Common myeloid progenitor, CD34-positive (primary cell): Measurements from ENCODE around the gene ZNF280A.
"Not testable (repeated sequence)": the region's sequence is repeated elsewhere in the genome, so short reads cannot be mapped to it uniquely, and the experiment has no call there.

ENCODE experiments used
- CTCF ChIA-PET: fragments of 350-600 bp; sonication (Branson Sonifier 250); formaldehyde crosslinking; loops from one replicate; lab custom pipeline; 2021; ENCODE audit warnings: antibody characterized with exemption; lab: Charles Lee
- POLR2A ChIA-PET: fragments of 350-600 bp; sonication (Branson Sonifier 250); formaldehyde crosslinking; loops from one replicate; lab custom pipeline; 2021; ENCODE audit warnings: antibody characterized with exemption; lab: Charles Lee
- DNase-seq, 3 donors: peaks; one replicate each; pipeline versions ENCODE4 v3.0.0 to v3.0.0-alpha.2; 2013
- H3K27ac ChIP-seq, 2 experiments: 1 replicate in 1 of 2; 2 replicates in 1 of 2; pipeline ENCODE4 v1.7.0; 2013; ENCODE audit warnings: inconsistent platforms in 2 of 2, low read length in 2 of 2, mild to moderate bottlenecking in 2 of 2, low read depth in 1 of 2, moderate library complexity in 1 of 2; ENCODE audit not compliant: severe bottlenecking in 2 of 2, insufficient read depth in 1 of 2, poor library complexity in 1 of 2
- H3K27me3 ChIP-seq, 5 experiments: replicated peaks in 2 of 5; 1 replicate in 3 of 5; 2 replicates in 2 of 5; pipeline versions ENCODE4 v1.6.1 to v1.7.0; 2013; ENCODE audit warnings: low read length in 4 of 5, mild to moderate bottlenecking in 2 of 5, moderate library complexity in 2 of 5, inconsistent platforms in 1 of 5; ENCODE audit not compliant: insufficient read depth in 5 of 5, control insufficient read depth in 4 of 5
- H3K36me3 ChIP-seq, 4 experiments: 1 replicate in 2 of 4; 2 replicates in 2 of 4; pipeline versions ENCODE4 v1.6.1 to v1.7.0; 2013; ENCODE audit warnings: low read length in 3 of 4, control low read depth in 1 of 4, mild to moderate bottlenecking in 1 of 4; ENCODE audit not compliant: control insufficient read depth in 4 of 4, insufficient read depth in 4 of 4
- H3K4me1 ChIP-seq, 4 experiments: 1 replicate in 3 of 4; 2 replicates in 1 of 4; pipeline versions ENCODE4 v1.6.1 to v1.7.1; 2013; ENCODE audit warnings: low read length in 3 of 4, mild to moderate bottlenecking in 3 of 4, control low read depth in 1 of 4, inconsistent platforms in 1 of 4, moderate library complexity in 1 of 4; ENCODE audit not compliant: control insufficient read depth in 4 of 4, insufficient read depth in 4 of 4; ENCODE audit errors: control extremely low read depth in 1 of 4
- H3K4me3 ChIP-seq, 7 experiments: 1 replicate in 4 of 7; 2 replicates in 3 of 7; pipeline versions ENCODE4 v1.5.1 to v1.7.0; 2013; ENCODE audit warnings: mild to moderate bottlenecking in 7 of 7, low read length in 6 of 7, moderate library complexity in 6 of 7, inconsistent platforms in 2 of 7, low read depth in 2 of 7, control low read depth in 1 of 7; ENCODE audit not compliant: insufficient read depth in 4 of 7, control insufficient read depth in 1 of 7; ENCODE audit errors: extremely low read depth in 1 of 7
- H3K9me3 ChIP-seq, 5 experiments: 1 replicate in 4 of 5; 2 replicates in 1 of 5; pipeline versions ENCODE4 v1.6.1 to v1.7.1; 2013; ENCODE audit warnings: low read length in 4 of 5, mild to moderate bottlenecking in 2 of 5, inconsistent platforms in 1 of 5, low read depth in 1 of 5, moderate library complexity in 1 of 5; ENCODE audit not compliant: control insufficient read depth in 4 of 5, insufficient read depth in 2 of 5; ENCODE audit errors: control extremely low read depth in 1 of 5
- WGBS: methylation state at CpG from one replicate; pipeline ENCODE4 v1.1.5; 2013; ENCODE audit not compliant: insufficient coverage; 5-methylcytosine and 5-hydroxymethylcytosine counted together

ZNF280A gene

DNA sequence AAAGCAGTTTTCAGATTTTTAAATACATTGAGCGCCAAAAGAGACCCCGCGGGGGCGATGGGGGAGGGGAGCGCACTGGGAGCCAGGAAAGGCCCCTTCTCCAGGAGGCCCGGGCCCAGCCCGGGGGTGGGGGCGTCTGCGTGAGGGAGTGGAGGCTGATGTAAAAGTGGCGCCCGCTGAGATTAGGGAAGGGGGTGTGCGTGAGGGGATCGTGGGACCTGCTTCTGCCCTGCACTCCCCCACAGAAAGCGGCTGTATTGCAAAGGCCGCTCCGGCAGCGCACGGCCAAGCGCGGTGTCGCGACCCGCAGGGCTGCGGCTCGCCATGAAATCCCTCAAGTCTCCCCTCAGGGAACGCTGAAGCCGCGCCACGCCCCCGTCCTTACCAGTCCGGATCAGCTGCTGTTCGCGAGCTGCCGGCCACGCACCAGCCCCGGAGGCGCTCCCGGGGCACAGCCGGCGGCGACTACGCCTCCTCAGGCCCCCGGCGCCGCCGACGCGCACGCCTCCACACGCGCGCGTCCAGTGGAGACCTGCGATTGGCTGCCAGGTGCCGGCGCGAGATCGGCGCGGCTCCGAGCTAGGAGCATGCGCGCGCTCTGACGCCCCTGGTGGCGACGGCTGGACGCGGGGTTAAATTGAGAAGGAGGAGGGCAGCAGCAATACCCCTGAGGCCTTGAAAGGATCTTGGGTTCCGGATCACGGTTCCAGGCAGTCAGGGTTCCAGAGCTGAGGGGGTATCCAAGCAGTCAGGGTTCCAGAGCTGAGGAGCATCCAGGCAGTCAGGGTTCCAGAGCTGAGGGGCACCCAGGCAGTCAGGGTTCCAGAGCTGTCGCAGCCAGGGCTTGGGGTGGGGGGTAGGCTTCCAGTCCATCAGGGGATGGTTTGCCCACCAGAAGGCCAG is 11.5 kb downstream of the ZNF280A start, which contains the start of gene ZNF280B:
Gene ZNF280B, minus strand, starts transcription at position 469 of the 903 bp plus-strand sequence. CDS start 19,344 bp downstream, outside the sequence.
- CTCF ChIA-PET: interaction anchor here (0.7 to 2.3 kb wide), 5 partner anchors 10 to 115 kb away, joined by 3 to 10 read pairs (median 3); no protein-coding TSS in a partner anchor
- 3% methylated on average over 61 of the region's 72 CpGs for WGBS

GRCh38 chr22:22507743-22508273 is 12.3 kb downstream of the ZNF280A start:
- CTCF ChIA-PET: interaction anchor here (1.1 to 2.3 kb wide), 2 partner anchors 10 to 13 kb away, joined by 3 to 10 read pairs; partner anchors contain the start of gene ZNF280A
- peak; percentile 2 to 15 (median 13) for DNase-seq
- peak overlapping the region; percentile 60 to 92 (median 76) for H3K4me3 ChIP-seq
- POLR2A ChIA-PET: no interaction called here
- peaks cover 0 to 6% (median 2%) of the 10 kb centered on the region in 5 experiments for H3K27me3 ChIP-seq
- peak overlapping the region in 1 of 2 experiments; percentile 86 for H3K27ac ChIP-seq
- H3K36me3 ChIP-seq: peaks cover 2 to 22% (median 7%) of the 10 kb centered on the region in 4 experiments
- peaks cover 0 to 7% (median 2%) of the 10 kb centered on the region in 5 experiments for H3K9me3 ChIP-seq
- 22% methylated on average over 11 of the region's 13 CpGs for WGBS
- peaks cover 0 to 7% (median 5%) of the 10 kb centered on the region in 4 experiments for H3K4me1 ChIP-seq

More for the DNA sequence above, 11.5 kb downstream of the ZNF280A start, which contains the start of gene ZNF280B:
- peaks cover 0 to 7% (median 2%) of the 10 kb centered on the region in 5 experiments for H3K9me3 ChIP-seq
- POLR2A ChIA-PET: no interaction called here
- peaks cover 0 to 7% (median 5%) of the 10 kb centered on the region in 4 experiments for H3K4me1 ChIP-seq
- peak; percentile 85 to 93 (median 92) for DNase-seq
- H3K27ac ChIP-seq: peak within 1 kb of the TSS in 1 of 2 experiments; percentile 86
- peaks cover 0 to 20% (median 5%) of the 10 kb centered on the region in 4 experiments for H3K36me3 ChIP-seq
- peak within 1 kb of the TSS; percentile 60 to 92 (median 76) for H3K4me3 ChIP-seq
- peaks cover 0 to 7% (median 4%) of the 10 kb centered on the region in 5 experiments for H3K27me3 ChIP-seq

DNA sequence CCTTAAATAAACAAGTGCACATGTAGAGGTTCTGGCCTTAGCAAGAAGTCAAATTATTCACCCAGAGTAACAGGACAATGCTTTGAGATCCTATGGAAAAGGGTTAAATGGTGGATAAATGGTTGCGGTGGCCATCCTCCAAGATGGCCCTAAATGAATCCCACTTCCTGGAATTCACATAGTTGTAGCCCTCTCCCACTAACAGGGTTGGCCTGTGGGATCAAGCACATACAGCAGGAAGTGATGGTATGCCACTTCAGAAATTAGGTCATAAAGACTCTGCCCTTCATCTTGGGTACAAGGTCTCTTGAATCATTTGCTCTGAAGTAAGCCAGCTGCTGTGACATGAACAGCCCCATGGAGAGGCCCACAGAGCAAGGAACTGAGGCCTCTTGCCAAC is 13.3 kb downstream of the ZNF280A start:
- peaks cover 3 to 26% (median 10%) of the 10 kb centered on the region in 4 experiments for H3K36me3 ChIP-seq
- no peaks in the 10 kb centered on the region for H3K27me3 ChIP-seq
- peaks cover 0 to 7% (median 5%) of the 10 kb centered on the region in 4 experiments for H3K4me1 ChIP-seq
- no peak overlapping the region for H3K27ac ChIP-seq
- H3K9me3 ChIP-seq: peaks cover 0 to 7% (median 2%) of the 10 kb centered on the region in 5 experiments
- no peak overlapping the region for H3K4me3 ChIP-seq
- POLR2A ChIA-PET: no interaction called here
- no CpG with 5 or more reads among the region's 1 CpG for WGBS
- CTCF ChIA-PET: interaction anchor here (0.6 to 1.1 kb wide), 2 partner anchors 14 to 203 kb away, joined by 3 to 4 read pairs; partner anchors contain the start of gene ZNF280A
- no peak for DNase-seq

DNA sequence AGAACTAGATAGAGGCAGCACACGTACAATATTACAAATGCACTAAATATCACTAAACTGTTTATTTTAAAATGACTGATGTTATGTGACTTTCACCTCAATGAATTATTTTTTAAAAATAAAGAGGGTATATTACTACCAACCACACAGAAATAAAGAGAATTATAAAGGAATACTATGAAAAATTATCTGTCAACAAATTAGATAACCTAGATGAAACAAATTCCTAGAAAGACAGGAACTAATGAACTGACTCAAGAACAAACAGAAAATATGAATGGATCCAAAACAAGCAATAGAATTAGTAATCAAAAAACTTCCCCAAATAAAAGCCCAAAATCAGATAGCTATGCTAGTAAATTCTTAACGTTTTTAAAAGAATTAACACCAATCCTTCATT is 21.8 kb downstream of the ZNF280A start:
- no peaks in the 10 kb centered on the region for H3K27me3 ChIP-seq
- POLR2A ChIA-PET: no interaction called here

DNA sequence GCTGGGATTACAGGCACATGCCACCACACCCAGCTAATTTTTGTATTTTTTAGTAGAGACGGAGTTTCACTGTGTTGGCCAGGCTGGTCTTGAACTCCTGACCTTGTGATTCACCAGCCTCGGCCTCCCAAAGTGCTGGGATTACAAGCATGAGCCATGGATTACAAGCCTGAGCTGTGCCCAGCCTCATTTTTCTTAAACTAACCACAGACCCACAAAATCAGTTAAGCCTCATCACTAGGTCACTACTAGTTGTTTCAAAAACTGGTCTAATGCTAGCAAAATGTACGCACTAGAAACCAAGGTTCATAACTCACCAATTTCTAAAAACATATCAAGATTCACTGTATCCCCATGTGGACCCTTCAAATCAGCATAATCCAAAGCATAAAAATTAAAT is 28.5 kb downstream of the ZNF280A start:
- WGBS: 100% methylated on average over 3 of the region's 3 CpGs
- H3K27ac ChIP-seq, H3K9me3 ChIP-seq, H3K27me3 ChIP-seq, DNase-seq, POLR2A ChIA-PET, H3K4me1 ChIP-seq, H3K4me3 ChIP-seq: not testable (repeated sequence)
- peaks cover 2 to 35% (median 14%) of the 10 kb centered on the region in 4 experiments for H3K36me3 ChIP-seq
- CTCF ChIA-PET: interaction anchor here (1.7 kb wide), 1 partner anchor 144 kb away, joined by 4 read pairs; no protein-coding TSS in a partner anchor

More for the DNA sequence above, 21.8 kb downstream of the ZNF280A start:
- Histone ChIP-seq H3K4me1 (no peaks in the 10 kb centered on the region), H3K9me3 (no peaks in the 10 kb centered on the region), H3K27ac (no peak overlapping the region), H3K36me3 (peaks cover 2 to 11% (median 7%) of the 10 kb centered on the region in 4 experiments), H3K4me3 (no peak overlapping the region)
- WGBS: no CpG with 5 or more reads among the region's 2 CpGs
- CTCF ChIA-PET: interaction anchor here (1.1 to 1.2 kb wide), 3 partner anchors 8 to 22 kb away, joined by 3 to 4 read pairs (median 3); no protein-coding TSS in a partner anchor
- DNase-seq: no peak

- Histone ChIP-seq H3K4me3 (no peak overlapping the region), H3K9me3 (no peaks in the 10 kb centered on the region), H3K36me3 (peaks cover under 1 to 40% (median 15%) of the 10 kb centered on the region in 4 experiments), H3K27me3 (no peaks in the 10 kb centered on the region), H3K4me1 (no peaks in the 10 kb centered on the region), H3K27ac (no peak overlapping the region)
- DNase-seq: no peak
- CTCF ChIA-PET: interaction anchor here (0.9 to 1.8 kb wide), 3 partner anchors 10 to 27 kb away, joined by 3 to 7 read pairs (median 3); no protein-coding TSS in a partner anchor
- POLR2A ChIA-PET: no interaction called here
- 94% methylated on average over 3 of the region's 5 CpGs for WGBS
Observed at GRCh38 chr22:22488736-22489135, 31.3 kb downstream of the ZNF280A start.
